OCI-LY3 (cell line): ENCODE data around the gene EHD3.

Experiments
- H2AFZ ChIP-seq: fragments of 200-600, 300-600 bp; shearing (Covaris generic); 2 replicates; pipeline ENCODE4 v1.6.0; 2014; ENCODE audit warnings: antibody characterized with exemption, low read depth, low read length
- H3K27ac ChIP-seq: fragments of 200-600, 300-600 bp; sonication (generic); 2 replicates; pipeline ENCODE4 v1.5.1; 2014; ENCODE audit warnings: mild to moderate bottlenecking, low read length, moderate library complexity, mixed read lengths
- H3K27me3 ChIP-seq: fragments of 200-600, 300-600 bp; sonication (generic); 2 replicates; pipeline ENCODE4 v1.6.1; 2014; ENCODE audit warnings: low read depth, low read length, mixed read lengths
- H3K36me3 ChIP-seq: fragments of 200-600, 300-600 bp; sonication (generic); replicated peaks from 2 replicates; pipeline ENCODE3; 2014; ENCODE audit warnings: low read depth, low read length, mixed read lengths
- H3K4me1 ChIP-seq: fragments of 300-600, 200-600 bp; sonication (generic); 2 replicates; pipeline ENCODE4 v1.6.1; 2014; ENCODE audit warnings: low read length, mixed read lengths
- H3K4me2 ChIP-seq: fragments of 200-600, 300-600 bp; sonication (generic); 2 replicates; pipeline ENCODE4 v1.6.1; 2014; ENCODE audit warnings: low read length, mixed read lengths
- H3K4me3 ChIP-seq: fragments of 300-600, 200-600 bp; sonication (generic); 2 replicates; pipeline ENCODE4 v1.5.1; 2014; ENCODE audit warnings: antibody characterized with exemption, mild to moderate bottlenecking, low read length, moderate library complexity
- H3K79me2 ChIP-seq: fragments of 300-600, 200-600 bp; shearing (Covaris generic); 2 replicates; pipeline ENCODE4 v1.6.1; 2014; ENCODE audit warnings: mild to moderate bottlenecking, low read length, mixed read lengths
- H3K9ac ChIP-seq: fragments of 300-600, 200-600 bp; shearing (Covaris generic); 2 replicates; pipeline ENCODE4 v1.6.0; 2014; ENCODE audit warnings: mild to moderate bottlenecking, low read length, moderate library complexity
- H3K9me3 ChIP-seq: fragments of 200-600, 300-600 bp; shearing (Covaris generic); 2 replicates; pipeline ENCODE4 v1.6.1; 2014; ENCODE audit warnings: low read length, mixed read lengths; ENCODE audit not compliant: insufficient read depth
- H4K20me1 ChIP-seq: fragments of 200-600, 300-600 bp; sonication (generic); 2 replicates; pipeline ENCODE4 v1.6.1; 2016; ENCODE audit warnings: low read length, mixed read lengths; ENCODE audit not compliant: insufficient read depth
- EZH2phosphoT487 ChIP-seq: fragments of 200-600 bp; shearing (Covaris generic); IDR thresholded peaks from 2 replicates; pipeline ENCODE4 v1.6.1; 2018; ENCODE audit warnings: antibody characterized with exemption, mixed run types, low read depth
- TF ChIP-seq, protein P1 (sequence below): fragments of 200-600, 300-600 bp; sonication (generic); IDR thresholded peaks from 2 replicates; pipeline ENCODE4 v1.5.1; 2014; ENCODE audit warnings: antibody characterized with exemption, low read length, low read depth

EHD3 gene

DNA sequence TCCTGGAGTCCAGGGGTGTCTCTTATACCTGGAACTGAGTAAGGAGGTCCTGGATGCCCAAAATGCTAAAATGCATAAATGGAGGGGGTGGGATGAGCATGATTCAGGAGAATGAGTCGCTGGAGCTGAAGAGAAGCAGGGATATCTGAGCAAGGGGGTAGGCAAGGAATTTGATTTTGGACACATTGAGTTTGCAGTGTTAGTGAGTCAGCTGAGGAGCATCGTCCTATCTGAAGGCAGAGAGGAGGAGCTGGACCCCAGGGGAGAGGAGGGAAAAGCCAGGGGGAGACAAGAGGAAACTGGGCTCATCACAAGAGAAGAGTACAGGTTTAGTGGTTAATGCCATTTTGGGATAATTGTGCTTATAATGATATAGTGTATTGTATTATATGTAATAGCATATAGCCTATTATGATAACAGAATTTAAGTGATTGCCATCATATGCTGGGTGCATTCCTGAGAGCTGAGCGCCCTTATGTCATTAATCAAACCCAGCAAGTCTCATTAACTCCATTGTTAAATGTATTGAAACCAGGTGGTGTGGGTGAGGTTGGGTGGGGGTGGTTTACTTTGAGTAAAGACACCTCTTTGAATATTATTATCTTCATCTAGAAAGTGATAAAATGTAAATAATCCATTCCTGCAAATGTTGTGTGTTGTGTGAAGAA is 12.4 kb downstream of the EHD3 start:
- H3K4me1 ChIP-seq = peaks cover 9% of the 10 kb centered on the region
- no peaks in the 10 kb centered on the region for H3K27me3 ChIP-seq

DNA sequence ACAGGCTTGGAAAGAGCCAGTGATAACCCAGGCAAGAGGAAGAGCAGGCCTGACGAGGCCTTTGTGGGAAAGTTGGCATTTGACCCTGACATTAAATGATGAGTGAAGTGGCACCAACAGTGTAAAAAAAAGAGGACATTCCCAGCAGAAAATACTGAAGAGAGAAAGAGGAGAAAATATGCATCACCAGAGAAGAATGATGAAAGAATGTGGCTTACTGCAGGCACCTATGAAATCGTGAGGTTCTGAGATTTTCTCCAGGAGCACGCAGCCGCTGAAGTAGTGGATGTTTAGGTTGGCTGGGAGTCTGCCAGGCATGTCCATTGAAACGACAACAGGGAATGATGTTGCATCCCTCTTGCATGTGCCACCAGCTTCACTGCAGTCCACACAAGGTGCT is 13.8 kb downstream of the EHD3 start:
- H3K4me3 ChIP-seq = no peak overlapping the region
- H3K27me3 ChIP-seq = no peaks in the 10 kb centered on the region
- TF ChIP-seq EZH2phosphoT487 = no peak
- TF ChIP-seq, protein P1, sequence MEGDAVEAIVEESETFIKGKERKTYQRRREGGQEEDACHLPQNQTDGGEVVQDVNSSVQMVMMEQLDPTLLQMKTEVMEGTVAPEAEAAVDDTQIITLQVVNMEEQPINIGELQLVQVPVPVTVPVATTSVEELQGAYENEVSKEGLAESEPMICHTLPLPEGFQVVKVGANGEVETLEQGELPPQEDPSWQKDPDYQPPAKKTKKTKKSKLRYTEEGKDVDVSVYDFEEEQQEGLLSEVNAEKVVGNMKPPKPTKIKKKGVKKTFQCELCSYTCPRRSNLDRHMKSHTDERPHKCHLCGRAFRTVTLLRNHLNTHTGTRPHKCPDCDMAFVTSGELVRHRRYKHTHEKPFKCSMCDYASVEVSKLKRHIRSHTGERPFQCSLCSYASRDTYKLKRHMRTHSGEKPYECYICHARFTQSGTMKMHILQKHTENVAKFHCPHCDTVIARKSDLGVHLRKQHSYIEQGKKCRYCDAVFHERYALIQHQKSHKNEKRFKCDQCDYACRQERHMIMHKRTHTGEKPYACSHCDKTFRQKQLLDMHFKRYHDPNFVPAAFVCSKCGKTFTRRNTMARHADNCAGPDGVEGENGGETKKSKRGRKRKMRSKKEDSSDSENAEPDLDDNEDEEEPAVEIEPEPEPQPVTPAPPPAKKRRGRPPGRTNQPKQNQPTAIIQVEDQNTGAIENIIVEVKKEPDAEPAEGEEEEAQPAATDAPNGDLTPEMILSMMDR = no peak
- H3K4me1 ChIP-seq = peaks cover 12% of the 10 kb centered on the region
- H3K36me3 ChIP-seq = peaks cover 37% of the 10 kb centered on the region
- H3K9ac ChIP-seq = no peak overlapping the region
- H3K9me3 ChIP-seq = no peaks in the 10 kb centered on the region
- no peak overlapping the region for H2AFZ ChIP-seq
- H3K27ac ChIP-seq = no peak overlapping the region
- H3K4me2 ChIP-seq = no peak overlapping the region
- H4K20me1 ChIP-seq = no peaks in the 10 kb centered on the region
- H3K79me2 ChIP-seq = no peaks in the 10 kb centered on the region

More for the DNA sequence above, 12.4 kb downstream of the EHD3 start:
- no peaks in the 10 kb centered on the region for H4K20me1 ChIP-seq
- no peaks in the 10 kb centered on the region for H3K9me3 ChIP-seq
- H3K27ac ChIP-seq = no peak overlapping the region
- TF ChIP-seq EZH2phosphoT487 = no peak
- TF ChIP-seq, protein P1 = no peak
- no peak overlapping the region for H3K9ac ChIP-seq
- no peak overlapping the region for H3K4me3 ChIP-seq
- no peak overlapping the region for H3K4me2 ChIP-seq
- no peak overlapping the region for H2AFZ ChIP-seq
- no peaks in the 10 kb centered on the region for H3K79me2 ChIP-seq
- peaks cover 29% of the 10 kb centered on the region for H3K36me3 ChIP-seq

DNA sequence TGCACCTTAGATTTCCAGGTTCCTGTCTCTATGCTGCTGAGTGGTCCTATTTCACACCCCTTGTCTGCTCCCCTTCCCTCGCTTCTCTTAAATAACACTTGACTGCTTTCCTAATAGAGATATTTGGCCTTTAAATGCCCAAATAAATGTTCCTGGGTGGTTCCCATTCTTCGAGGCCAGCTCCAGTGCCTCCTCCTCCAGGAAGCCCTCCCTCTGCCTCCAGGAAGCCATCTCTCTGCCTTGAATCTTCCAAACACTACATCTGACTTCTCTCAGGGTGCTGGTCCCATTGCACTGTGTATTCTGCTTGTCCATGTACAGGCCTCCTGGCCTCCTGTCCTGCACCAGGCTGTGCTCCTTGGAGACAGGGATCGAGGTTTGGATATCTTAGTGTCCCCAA is 14.2 kb downstream of the EHD3 start:
- Histone ChIP-seq H4K20me1 (no peaks in the 10 kb centered on the region), H3K4me3 (no peak overlapping the region), H3K36me3 (peaks cover 37% of the 10 kb centered on the region)

DNA sequence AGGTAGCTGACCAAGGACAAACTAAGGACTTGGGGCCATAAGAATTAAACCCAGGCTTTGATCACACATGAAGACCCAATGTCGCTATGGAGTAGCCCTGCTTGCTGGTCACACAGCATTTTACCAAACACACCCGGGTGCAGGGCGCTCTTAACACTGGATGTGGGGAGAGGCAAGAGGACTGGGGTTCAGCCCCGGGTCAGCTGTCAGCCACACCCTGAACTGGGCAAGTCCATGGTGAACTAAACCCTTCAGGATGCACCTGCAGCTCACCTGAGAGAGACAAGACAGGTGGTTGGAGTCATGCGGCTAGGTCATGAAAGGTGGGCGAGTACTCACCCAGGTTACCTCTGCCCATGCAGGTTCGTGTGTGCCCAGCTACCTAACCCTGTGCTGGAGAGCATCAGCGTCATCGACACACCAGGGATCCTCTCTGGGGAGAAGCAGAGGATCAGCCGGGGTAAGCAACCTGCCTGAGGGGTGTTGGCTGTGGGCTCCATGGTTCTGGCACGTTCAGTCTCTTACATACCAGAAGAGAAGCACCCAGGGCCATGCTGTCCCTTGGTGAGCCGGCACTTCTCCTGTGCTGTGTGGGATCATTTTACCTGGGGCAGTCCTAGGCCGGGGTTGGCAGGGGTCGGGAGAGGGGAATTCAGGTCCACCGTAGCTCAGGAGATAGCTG is 15.2 kb downstream of the EHD3 start:
- H3K79me2 ChIP-seq = peaks cover 2% of the 10 kb centered on the region; the same call in 1 of the 2 replicates
- no peaks in the 10 kb centered on the region for H3K27me3 ChIP-seq
- TF ChIP-seq, protein P1 = no peak
- TF ChIP-seq EZH2phosphoT487 = no peak
- H3K4me1 ChIP-seq = peaks cover 26% of the 10 kb centered on the region
- no peak overlapping the region for H3K27ac ChIP-seq
- no peaks in the 10 kb centered on the region for H3K9me3 ChIP-seq
- H4K20me1 ChIP-seq = no peaks in the 10 kb centered on the region
- H3K4me2 ChIP-seq = no peak overlapping the region
- H2AFZ ChIP-seq = no peak overlapping the region
- H3K4me3 ChIP-seq = no peak overlapping the region
- no peak overlapping the region for H3K9ac ChIP-seq
- peaks cover 37% of the 10 kb centered on the region for H3K36me3 ChIP-seq

More for the DNA sequence above, 14.2 kb downstream of the EHD3 start:
- Histone ChIP-seq H3K9me3 (no peaks in the 10 kb centered on the region), H3K4me2 (no peak overlapping the region), H3K9ac (no peak overlapping the region), H3K27ac (no peak overlapping the region), H3K4me1 (peaks cover 16% of the 10 kb centered on the region), H3K79me2 (no peaks in the 10 kb centered on the region), H2AFZ (no peak overlapping the region), H3K27me3 (no peaks in the 10 kb centered on the region)
- TF ChIP-seq, protein P1 = no peak
- TF ChIP-seq EZH2phosphoT487 = no peak
